ENCODE data around the gene MRPL23.
"Not testable (repeated sequence)": the region's sequence is repeated elsewhere in the genome, so short reads cannot be mapped to it uniquely, and the experiment has no call there.

The MRPL23 gene

DNA sequence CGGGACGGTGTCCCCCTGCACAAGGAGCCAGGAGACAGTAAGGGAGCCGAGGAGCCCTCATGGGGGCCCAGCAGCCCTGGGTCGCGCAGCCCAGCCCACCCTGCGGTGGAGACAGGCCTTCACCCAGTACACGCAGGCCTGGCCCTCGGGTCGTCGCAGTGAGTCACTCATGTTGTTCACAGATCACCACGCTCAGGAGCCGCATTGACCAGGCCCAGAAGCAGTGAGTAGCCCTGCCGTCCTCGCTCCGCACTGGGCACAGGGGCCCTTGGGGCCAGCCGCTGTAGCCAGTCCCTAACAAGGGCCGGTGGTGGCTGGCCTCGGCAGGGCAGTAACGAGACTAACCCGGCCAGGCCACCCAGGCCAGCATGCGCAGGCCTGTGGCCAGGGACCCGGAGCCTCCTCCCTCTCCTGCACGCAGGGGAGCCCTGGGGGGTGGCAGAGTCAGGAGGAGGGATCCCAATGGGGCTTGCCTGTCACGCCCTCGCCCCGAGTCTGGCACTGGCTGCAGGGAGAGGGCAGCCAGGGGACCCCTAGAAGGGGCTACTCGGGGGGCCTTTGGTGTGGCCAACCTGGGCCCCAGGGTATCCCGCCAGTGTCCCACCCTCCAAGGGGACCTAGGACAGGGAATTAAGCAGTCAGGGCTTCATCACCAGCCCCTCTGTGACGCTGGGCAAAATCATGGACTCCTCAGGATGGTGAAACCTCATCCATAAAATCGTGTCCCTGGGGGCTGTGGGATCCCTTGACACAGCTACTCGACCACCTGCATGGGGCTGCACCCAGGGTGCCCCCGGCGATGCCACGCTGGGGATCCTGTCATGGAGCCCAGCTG, 10.1 kb upstream of the MRPL23 start:
- Histone ChIP-seq H3K9ac (ENCODE audit: low read length) (no peak overlapping the region), H3K4me1 (ENCODE audit: control insufficient read depth, insufficient read depth, low read length) (peaks cover 3% of the 10 kb centered on the region), H3K36me3 (ENCODE audit: control insufficient read depth, insufficient read depth, low read length, severe bottlenecking) (no peaks in the 10 kb centered on the region), H3K27me3 (replicated peaks; ENCODE audit: control insufficient read depth, insufficient read depth, low read length) (no peaks in the 10 kb centered on the region), H3K4me3 (ENCODE audit: low read length) (no peak overlapping the region), H3K9me3 (ENCODE audit: control insufficient read depth, low read length) (no peaks in the 10 kb centered on the region)
- no peak for DNase-seq (ENCODE audit: low read depth)

DNA sequence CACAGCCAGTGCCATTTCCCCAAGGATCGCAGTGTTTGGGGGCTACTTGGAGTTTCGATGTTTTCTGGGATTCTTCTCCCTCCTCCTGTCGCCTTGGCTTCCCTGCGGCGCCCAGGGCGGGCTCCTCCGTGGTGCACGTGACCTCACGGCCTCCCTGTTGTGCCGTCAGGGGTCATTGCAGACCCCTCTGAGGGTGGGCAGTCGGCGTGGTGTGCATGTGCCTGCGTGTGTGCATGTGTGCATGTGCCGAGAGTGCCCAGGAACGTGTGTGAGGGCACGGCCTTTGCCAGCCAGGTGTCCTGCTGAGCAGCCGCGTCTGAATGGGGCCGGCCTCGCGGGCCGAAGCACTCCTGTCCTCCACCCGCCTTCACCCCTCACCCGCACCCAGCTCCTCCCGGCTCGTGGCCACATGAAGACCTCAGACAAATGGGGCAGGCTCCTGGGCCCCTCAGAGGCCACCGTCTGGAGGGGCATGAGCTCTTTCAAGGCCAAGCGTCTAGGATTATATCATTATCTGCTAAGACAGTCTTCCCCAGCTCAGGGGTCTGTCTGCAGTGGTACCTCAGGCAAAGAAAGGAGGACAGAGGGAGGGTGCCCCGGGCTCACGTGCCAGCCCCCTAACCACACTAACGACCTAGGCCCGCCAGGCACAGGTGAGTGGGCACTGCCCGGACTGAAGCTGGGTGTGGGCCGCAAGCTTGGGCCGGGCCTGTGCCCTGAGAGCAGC, 9.4 kb upstream of the MRPL23 start:
- Histone ChIP-seq H3K27me3 (replicated peaks; ENCODE audit: control insufficient read depth, insufficient read depth, low read length) (no peaks in the 10 kb centered on the region), H3K9me3 (ENCODE audit: control insufficient read depth, low read length) (no peaks in the 10 kb centered on the region), H3K4me1 (ENCODE audit: control insufficient read depth, insufficient read depth, low read length) (no peaks in the 10 kb centered on the region), H3K36me3 (ENCODE audit: control insufficient read depth, insufficient read depth, low read length, severe bottlenecking) (no peaks in the 10 kb centered on the region), H3K9ac (ENCODE audit: low read length) (no peak overlapping the region), H3K4me3 (ENCODE audit: low read length) (no peak overlapping the region)
- no peak for DNase-seq (ENCODE audit: low read depth)

DNA sequence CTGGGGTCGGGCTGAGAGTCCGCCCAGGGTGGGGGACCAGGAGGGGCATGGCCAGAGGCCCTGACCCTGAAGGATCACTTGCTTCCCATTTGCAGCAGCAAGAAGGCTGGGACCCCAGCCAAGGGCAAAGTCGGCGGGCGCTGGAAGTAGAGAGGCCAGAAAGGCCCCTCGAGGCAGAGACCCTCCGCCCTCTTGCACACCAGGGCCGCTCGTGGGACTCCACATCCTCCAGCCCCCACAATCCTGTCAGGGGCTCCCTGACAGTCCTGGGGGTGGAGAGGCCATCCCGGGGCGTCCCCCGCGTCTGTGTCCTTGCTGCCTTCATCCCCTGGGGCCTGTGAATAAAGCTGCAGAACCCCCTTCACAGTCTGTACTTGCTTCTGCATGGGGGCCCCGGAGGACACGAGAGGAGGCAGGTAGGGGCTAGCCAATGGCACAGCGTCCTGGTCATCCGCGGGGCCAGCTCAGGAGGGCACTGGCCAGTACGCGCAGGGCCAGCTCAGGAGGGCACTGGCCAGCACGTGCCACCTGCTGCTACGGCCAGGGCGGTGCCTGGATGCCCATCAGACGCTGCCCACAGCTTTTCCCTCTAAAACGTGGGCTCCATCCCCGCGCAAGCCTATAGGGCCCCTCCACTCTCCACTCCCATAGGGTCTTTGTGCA, 8.7 kb upstream of the MRPL23 start:
- Histone ChIP-seq H3K9me3 (ENCODE audit: control insufficient read depth, low read length) (no peaks in the 10 kb centered on the region), H3K4me1 (ENCODE audit: control insufficient read depth, insufficient read depth, low read length) (no peaks in the 10 kb centered on the region), H3K27me3 (replicated peaks; ENCODE audit: control insufficient read depth, insufficient read depth, low read length) (no peaks in the 10 kb centered on the region), H3K9ac (ENCODE audit: low read length) (peak overlapping the region; percentile 67), H3K36me3 (ENCODE audit: control insufficient read depth, insufficient read depth, low read length, severe bottlenecking) (no peaks in the 10 kb centered on the region), H3K4me3 (ENCODE audit: low read length) (no peak overlapping the region)
- no peak for DNase-seq (ENCODE audit: low read depth)

DNA sequence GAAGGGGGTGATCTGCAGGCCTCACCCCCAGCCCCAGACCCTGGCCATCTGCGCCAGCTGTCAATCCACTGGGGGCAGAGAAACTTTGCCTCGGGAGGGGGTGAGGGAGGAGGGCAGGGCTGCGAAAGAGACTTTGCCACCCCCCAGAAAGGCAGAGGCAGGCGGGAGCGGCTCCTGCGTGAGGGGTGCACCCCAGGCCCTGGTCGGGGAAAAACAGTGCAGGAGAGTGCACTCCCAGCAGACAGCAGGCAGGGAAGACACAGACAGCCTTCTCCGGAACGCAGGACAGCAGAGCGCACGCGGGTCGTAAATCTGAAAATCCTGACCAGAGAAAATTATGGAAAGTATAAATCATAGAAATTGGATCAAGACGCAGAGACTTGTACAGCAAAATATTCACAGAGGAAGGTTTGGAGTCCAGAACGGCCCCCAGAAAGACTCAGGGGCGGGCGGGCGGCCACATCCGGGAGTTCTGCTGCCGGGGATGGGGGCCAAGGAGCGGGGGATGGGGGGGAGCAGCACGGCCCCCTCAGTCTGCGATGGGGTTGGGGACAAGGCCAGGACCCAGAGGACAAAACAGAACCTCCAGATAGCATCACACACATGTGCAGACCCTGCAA, 8.0 kb upstream of the MRPL23 start:
- no peaks in the 10 kb centered on the region for H3K9me3 ChIP-seq (ENCODE audit: control insufficient read depth, low read length)
- DNase-seq (ENCODE audit: low read depth): peak; percentile 11
- H3K9ac ChIP-seq (ENCODE audit: low read length): peak overlapping the region; percentile 67
- peaks cover 6% of the 10 kb centered on the region for H3K4me1 ChIP-seq (ENCODE audit: control insufficient read depth, insufficient read depth, low read length)
- H3K36me3 ChIP-seq (ENCODE audit: control insufficient read depth, insufficient read depth, low read length, severe bottlenecking): no peaks in the 10 kb centered on the region
- no peaks in the 10 kb centered on the region for H3K27me3 ChIP-seq (replicated peaks; ENCODE audit: control insufficient read depth, insufficient read depth, low read length)
- no peak overlapping the region for H3K4me3 ChIP-seq (ENCODE audit: low read length)

DNA sequence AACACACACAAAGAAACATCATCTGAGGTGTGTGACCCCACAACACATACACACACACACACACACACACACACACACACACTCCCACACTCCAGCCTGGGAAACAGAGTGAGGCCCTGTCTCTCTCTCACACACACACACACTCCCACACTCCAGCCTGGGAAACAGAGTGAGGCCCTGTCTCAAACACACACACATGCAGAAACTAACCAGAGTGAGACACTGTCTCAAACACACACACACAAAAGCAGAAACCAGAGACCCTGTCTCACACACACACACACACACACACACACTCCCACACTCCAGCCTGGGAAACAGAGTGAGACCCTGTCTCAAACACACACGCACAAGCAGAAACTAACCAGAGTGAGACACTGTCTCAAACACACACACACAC, 7.3 kb upstream of the MRPL23 start:
- H3K4me1 ChIP-seq (ENCODE audit: control insufficient read depth, insufficient read depth, low read length); H3K9ac ChIP-seq (ENCODE audit: low read length); H3K4me3 ChIP-seq (ENCODE audit: low read length); H3K9me3 ChIP-seq (ENCODE audit: control insufficient read depth, low read length); H3K27me3 ChIP-seq (replicated peaks; ENCODE audit: control insufficient read depth, insufficient read depth, low read length); H3K36me3 ChIP-seq (ENCODE audit: control insufficient read depth, insufficient read depth, low read length, severe bottlenecking): not testable (repeated sequence)
- DNase-seq (ENCODE audit: low read depth): peak; percentile 19

DNA sequence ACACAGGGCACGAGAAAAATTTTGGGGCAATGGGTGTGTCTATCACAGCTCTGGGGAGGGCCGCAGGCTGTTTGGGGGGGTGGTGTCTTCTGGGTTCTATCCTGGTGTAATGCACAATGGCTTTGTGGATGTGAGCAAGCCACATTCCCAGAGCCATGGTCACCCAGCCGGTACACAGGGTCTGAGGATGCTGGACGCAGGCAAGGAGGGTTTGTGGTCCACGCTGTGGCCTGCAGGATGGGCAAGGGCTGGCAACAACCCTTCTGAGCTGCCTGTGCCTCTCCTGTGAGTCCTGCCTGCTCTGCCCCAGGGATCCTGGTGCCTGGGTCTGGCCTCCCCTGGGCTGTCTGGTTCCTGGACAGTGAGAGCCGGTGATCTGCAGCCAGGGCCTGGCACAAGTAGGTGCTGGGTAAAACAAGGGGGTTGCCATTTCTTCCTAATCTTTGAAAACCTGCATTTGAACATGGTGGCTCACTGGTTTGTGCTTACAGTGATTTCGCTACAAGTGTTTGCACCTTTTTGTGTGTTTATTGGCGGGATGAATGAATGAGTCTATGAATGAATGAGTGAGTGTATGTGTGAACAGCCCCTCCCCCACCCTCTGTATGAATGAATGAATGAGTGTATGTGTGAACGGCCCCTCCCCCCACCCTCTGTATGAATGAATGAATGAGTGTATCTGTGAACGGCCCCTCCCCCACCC, 4.4 kb upstream of the MRPL23 start:
- Histone ChIP-seq H3K4me1 (ENCODE audit: control insufficient read depth, insufficient read depth, low read length) (peaks cover 8% of the 10 kb centered on the region), H3K27me3 (replicated peaks; ENCODE audit: control insufficient read depth, insufficient read depth, low read length) (no peaks in the 10 kb centered on the region), H3K36me3 (ENCODE audit: control insufficient read depth, insufficient read depth, low read length, severe bottlenecking) (no peaks in the 10 kb centered on the region), H3K9ac (ENCODE audit: low read length) (no peak overlapping the region), H3K9me3 (ENCODE audit: control insufficient read depth, low read length) (no peaks in the 10 kb centered on the region), H3K4me3 (ENCODE audit: low read length) (no peak overlapping the region)
- no peak for DNase-seq (ENCODE audit: low read depth)

DNA sequence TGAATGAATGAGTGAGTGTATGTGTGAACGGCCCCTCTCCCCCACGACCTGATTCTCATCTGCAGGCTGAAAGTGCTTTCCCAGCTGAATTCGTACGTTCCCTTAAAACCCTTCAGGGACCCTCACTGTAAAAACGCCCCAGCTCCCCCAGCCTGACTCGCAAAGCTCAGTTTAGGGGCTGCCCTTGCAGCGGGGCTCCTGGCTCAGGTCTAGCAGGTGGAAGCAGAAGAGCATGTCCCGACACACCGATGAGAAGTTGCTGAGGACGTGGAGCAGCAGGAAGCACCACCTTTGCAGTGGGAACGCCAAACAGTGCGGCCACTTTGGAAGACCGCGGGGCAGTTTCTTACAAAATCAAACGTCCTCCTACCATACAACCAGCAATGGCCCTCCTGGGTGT, 3.6 kb upstream of the MRPL23 start:
- no peaks in the 10 kb centered on the region for H3K27me3 ChIP-seq (replicated peaks; ENCODE audit: control insufficient read depth, insufficient read depth, low read length)
- H3K4me3 ChIP-seq (ENCODE audit: low read length): peak overlapping the region; percentile 15
- H3K36me3 ChIP-seq (ENCODE audit: control insufficient read depth, insufficient read depth, low read length, severe bottlenecking): no peaks in the 10 kb centered on the region
- H3K9me3 ChIP-seq (ENCODE audit: control insufficient read depth, low read length): no peaks in the 10 kb centered on the region
- H3K4me1 ChIP-seq (ENCODE audit: control insufficient read depth, insufficient read depth, low read length): peaks cover 8% of the 10 kb centered on the region
- no peak for DNase-seq (ENCODE audit: low read depth)
- no peak overlapping the region for H3K9ac ChIP-seq (ENCODE audit: low read length)

DNA sequence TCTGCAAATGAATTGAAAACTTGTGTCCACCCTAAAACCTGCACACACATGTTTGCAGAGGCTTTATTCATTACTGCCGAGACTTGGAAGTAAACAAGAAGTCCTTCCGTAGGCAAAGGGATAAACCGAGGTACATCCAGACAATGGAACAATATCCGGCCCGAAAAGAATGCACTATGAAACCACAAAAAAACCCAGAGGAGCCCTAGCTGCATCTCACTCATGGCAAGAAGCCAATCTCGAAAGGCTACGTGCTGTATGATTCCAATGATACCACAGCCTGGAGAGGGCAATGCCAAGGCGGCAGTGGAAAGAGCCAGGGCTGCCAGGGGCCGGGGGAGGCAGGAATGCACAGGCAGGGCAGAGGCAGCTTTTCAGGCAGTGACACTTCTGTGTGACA, 3.2 kb upstream of the MRPL23 start:
- peaks cover 8% of the 10 kb centered on the region for H3K4me1 ChIP-seq (ENCODE audit: control insufficient read depth, insufficient read depth, low read length)
- peak overlapping the region; percentile 34 for H3K9ac ChIP-seq (ENCODE audit: low read length)
- no peaks in the 10 kb centered on the region for H3K9me3 ChIP-seq (ENCODE audit: control insufficient read depth, low read length)
- peak; percentile 73 for DNase-seq (ENCODE audit: low read depth)
- no peaks in the 10 kb centered on the region for H3K27me3 ChIP-seq (replicated peaks; ENCODE audit: control insufficient read depth, insufficient read depth, low read length)
- no peaks in the 10 kb centered on the region for H3K36me3 ChIP-seq (ENCODE audit: control insufficient read depth, insufficient read depth, low read length, severe bottlenecking)
- peak overlapping the region; percentile 15 for H3K4me3 ChIP-seq (ENCODE audit: low read length)

DNA sequence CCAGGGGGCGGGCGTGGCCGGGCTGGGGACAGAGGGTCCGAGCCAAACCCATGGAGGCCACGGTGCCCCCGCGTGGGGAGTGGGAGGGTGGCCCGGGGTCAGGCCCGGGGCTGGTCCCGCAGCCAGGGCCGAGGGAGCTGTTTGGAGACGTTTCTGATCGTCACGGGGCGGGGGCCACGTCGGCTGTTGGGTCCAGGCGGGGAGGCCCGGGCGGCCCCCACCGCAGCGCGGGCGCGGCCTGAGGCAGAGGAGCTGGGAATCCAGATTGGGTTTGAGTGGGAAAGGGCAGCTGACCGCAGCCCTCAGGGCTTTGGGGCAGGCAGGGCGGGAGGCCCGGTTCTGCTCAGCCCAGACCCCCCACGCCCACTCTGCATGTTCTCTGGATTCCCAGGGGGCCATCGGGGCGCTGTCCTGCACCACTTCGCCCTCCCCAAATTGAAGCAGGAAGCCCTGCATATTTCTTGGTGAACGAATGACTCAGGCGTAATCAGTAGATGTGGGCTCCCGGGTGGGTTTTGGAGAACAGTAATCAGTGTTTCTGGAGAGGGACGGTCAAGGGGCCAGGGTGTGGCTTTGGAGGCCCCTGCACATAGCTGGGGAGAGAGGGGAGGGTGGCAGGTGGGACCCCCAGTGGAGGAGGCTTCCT, 583 bp downstream of the MRPL23 start:
- H3K36me3 ChIP-seq (ENCODE audit: control insufficient read depth, insufficient read depth, low read length, severe bottlenecking): no peaks in the 10 kb centered on the region
- H3K9ac ChIP-seq (ENCODE audit: low read length): no peak overlapping the region
- H3K27me3 ChIP-seq (replicated peaks; ENCODE audit: control insufficient read depth, insufficient read depth, low read length): no peaks in the 10 kb centered on the region
- no peaks in the 10 kb centered on the region for H3K9me3 ChIP-seq (ENCODE audit: control insufficient read depth, low read length)
- H3K4me3 ChIP-seq (ENCODE audit: low read length): no peak overlapping the region
- peaks cover 8% of the 10 kb centered on the region for H3K4me1 ChIP-seq (ENCODE audit: control insufficient read depth, insufficient read depth, low read length)
- no peak for DNase-seq (ENCODE audit: low read depth)

DNA sequence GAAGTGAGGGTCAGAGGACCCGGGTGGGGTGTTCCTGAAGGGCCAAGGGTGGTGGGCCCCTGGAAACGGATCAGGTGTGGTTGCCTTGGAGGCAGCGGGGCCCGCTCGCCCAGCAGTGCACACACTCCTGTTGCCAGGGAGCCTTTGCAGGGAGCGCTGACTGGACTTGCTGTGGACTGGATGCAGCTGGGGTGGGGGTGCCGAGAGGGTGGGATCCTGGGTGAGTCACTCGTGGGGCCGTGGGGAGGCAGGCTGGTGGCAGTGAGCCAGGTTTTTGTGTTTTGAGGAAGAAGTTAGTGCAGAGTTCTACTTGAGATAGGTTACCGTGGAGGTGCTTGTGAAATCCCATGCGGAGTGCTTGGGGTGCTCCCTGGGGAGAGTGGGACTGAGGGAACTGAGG, 1.3 kb downstream of the MRPL23 start:
- no peaks in the 10 kb centered on the region for H3K36me3 ChIP-seq (ENCODE audit: control insufficient read depth, insufficient read depth, low read length, severe bottlenecking)
- H3K4me3 ChIP-seq (ENCODE audit: low read length): no peak overlapping the region
- no peaks in the 10 kb centered on the region for H3K9me3 ChIP-seq (ENCODE audit: control insufficient read depth, low read length)
- H3K27me3 ChIP-seq (replicated peaks; ENCODE audit: control insufficient read depth, insufficient read depth, low read length): no peaks in the 10 kb centered on the region
- no peak overlapping the region for H3K9ac ChIP-seq (ENCODE audit: low read length)
- peaks cover 8% of the 10 kb centered on the region for H3K4me1 ChIP-seq (ENCODE audit: control insufficient read depth, insufficient read depth, low read length)
- no peak for DNase-seq (ENCODE audit: low read depth)

All from adipocyte (in vitro differentiated cells).